Osteoblast (primary cell): ENCODE results near the gene AGPAT4. TPM values are rescaled to one million over a fixed set of nuclear protein-coding genes. Genes with fewer than 3 reads are reported as not detected.

ENCODE experiments used
- DNase-seq: peaks from one replicate; pipeline ENCODE4 v3.0.0; 2011; ENCODE audit warnings: low spot score, mixed read lengths; ENCODE audit not compliant: insufficient read length; ENCODE audit errors: missing footprints
- H2AFZ ChIP-seq: 2 replicates; pipeline ENCODE4 v1.6.0; 2011; ENCODE audit warnings: mild to moderate bottlenecking, low read length
- H3K27ac ChIP-seq: 2 replicates; pipeline ENCODE4 v1.5.1; 2011; ENCODE audit warnings: mild to moderate bottlenecking, low read depth, low read length, moderate library complexity
- H3K27me3 ChIP-seq: 2 replicates; pipeline ENCODE4 v1.6.0; 2012; ENCODE audit warnings: mild to moderate bottlenecking, control low read depth, inconsistent platforms, low read length, moderate library complexity; ENCODE audit not compliant: insufficient read depth
- H3K36me3 ChIP-seq: 2 replicates; pipeline ENCODE4 v1.5.1; 2011; ENCODE audit warnings: mild to moderate bottlenecking, low read length, control low read depth, moderate library complexity; ENCODE audit not compliant: insufficient read depth
- H3K4me1 ChIP-seq: 2 replicates; pipeline ENCODE4 v1.5.1; 2011; ENCODE audit warnings: mild to moderate bottlenecking, low read length, control low read depth, moderate library complexity; ENCODE audit not compliant: insufficient read depth
- H3K4me2 ChIP-seq: 2 replicates; pipeline ENCODE4 v1.6.0; 2011; ENCODE audit warnings: mild to moderate bottlenecking, low read length; ENCODE audit not compliant: insufficient read depth
- H3K4me3 ChIP-seq: fragments of 200-600 bp; sonication (generic); 3 replicates; pipeline ENCODE4 v1.5.1; 2012; ENCODE audit warnings: mild to moderate bottlenecking, low read length, inconsistent platforms; ENCODE audit not compliant: insufficient read depth
- H3K79me2 ChIP-seq: 2 replicates; pipeline ENCODE4 v1.6.0; 2012; ENCODE audit warnings: mild to moderate bottlenecking, low read length, control low read depth, inconsistent platforms; ENCODE audit not compliant: insufficient read depth
- H3K9me3 ChIP-seq: 2 replicates; pipeline ENCODE4 v1.5.1; 2011; ENCODE audit warnings: low read depth, low read length, control low read depth
- H4K20me1 ChIP-seq: 2 replicates; pipeline ENCODE4 v1.6.0; 2012; ENCODE audit warnings: mild to moderate bottlenecking, low read length, control low read depth; ENCODE audit not compliant: insufficient read depth
- CTCF ChIP-seq: IDR thresholded peaks from 2 replicates; pipeline ENCODE4 v1.5.1; 2011; ENCODE audit warnings: mild to moderate bottlenecking, low read depth, low read length, moderate library complexity; ENCODE audit errors: extremely low read depth
- total RNA-seq: library from RNA; depleted of rRNA; stranded (reverse); fragments of >200 nt; gene quantifications from 2 replicates; pipeline ENCODE4 v1.2.3, GENCODE V29; 2012

Gene AGPAT4
- total RNA-seq, 1 donor = 13.8 TPM

- no peaks in the 10 kb centered on the region for H3K36me3 ChIP-seq
- H3K4me1 ChIP-seq = no peaks in the 10 kb centered on the region
- DNase-seq = no peak
- H3K4me3 ChIP-seq = no peak overlapping the region
- TF ChIP-seq CTCF = no peak
- H3K27ac ChIP-seq = no peak overlapping the region
- H4K20me1 ChIP-seq = no peaks in the 10 kb centered on the region
- no peaks in the 10 kb centered on the region for H3K9me3 ChIP-seq
- H2AFZ ChIP-seq = no peak overlapping the region
- no peak overlapping the region for H3K4me2 ChIP-seq
- no peaks in the 10 kb centered on the region for H3K79me2 ChIP-seq
- H3K27me3 ChIP-seq = no peaks in the 10 kb centered on the region
These were observed 18.3 kb upstream of the AGPAT4 start for GRCh38 chr6:161292145-161292544.

GRCh38 chr6:161290751-161291150 lies 16.9 kb upstream of the AGPAT4 start:
- Histone ChIP-seq H4K20me1 (no peaks in the 10 kb centered on the region), H3K27ac (no peak overlapping the region), H3K36me3 (no peaks in the 10 kb centered on the region), H3K9me3 (no peaks in the 10 kb centered on the region), H3K27me3 (no peaks in the 10 kb centered on the region), H3K4me1 (no peaks in the 10 kb centered on the region), H3K4me2 (no peak overlapping the region), H3K79me2 (no peaks in the 10 kb centered on the region), H3K4me3 (no peak overlapping the region), H2AFZ (no peak overlapping the region)
- DNase-seq = no peak
- no peak for TF ChIP-seq CTCF

GRCh38 chr6:161284653-161285052 lies 10.8 kb upstream of the AGPAT4 start:
- no peak for TF ChIP-seq CTCF
- no peak overlapping the region for H2AFZ ChIP-seq
- no peak overlapping the region for H3K4me2 ChIP-seq
- DNase-seq = no peak
- H4K20me1 ChIP-seq = no peaks in the 10 kb centered on the region
- H3K9me3 ChIP-seq = no peaks in the 10 kb centered on the region
- H3K27me3 ChIP-seq = no peaks in the 10 kb centered on the region
- no peak overlapping the region for H3K27ac ChIP-seq
- no peaks in the 10 kb centered on the region for H3K4me1 ChIP-seq
- H3K79me2 ChIP-seq = no peaks in the 10 kb centered on the region
- no peak overlapping the region for H3K4me3 ChIP-seq
- H3K36me3 ChIP-seq = no peaks in the 10 kb centered on the region

- H4K20me1 ChIP-seq = no peaks in the 10 kb centered on the region
- no peak overlapping the region for H3K27ac ChIP-seq
- TF ChIP-seq CTCF = no peak
- no peak for DNase-seq
- H3K9me3 ChIP-seq = no peaks in the 10 kb centered on the region
- H3K4me3 ChIP-seq = no peak overlapping the region
- no peak overlapping the region for H2AFZ ChIP-seq
- no peaks in the 10 kb centered on the region for H3K27me3 ChIP-seq
- no peaks in the 10 kb centered on the region for H3K4me1 ChIP-seq
- H3K4me2 ChIP-seq = no peak overlapping the region
- H3K79me2 ChIP-seq = no peaks in the 10 kb centered on the region
- no peaks in the 10 kb centered on the region for H3K36me3 ChIP-seq
These were observed 7.2 kb upstream of the AGPAT4 start for GRCh38 chr6:161281092-161281491.
